GM12873 (cell line): ENCODE data around the gene PLCB4.

Experiments used
- TF ChIP-seq, protein P1 (sequence below): IDR thresholded peaks from 2 replicates; pipeline ENCODE4 v1.5.1; 2012; ENCODE audit warnings: low read depth, mild to moderate bottlenecking, moderate library complexity, low read length, control low read depth; ENCODE audit not compliant: insufficient read depth; ENCODE audit errors: missing control alignments

PLCB4 gene

GRCh38 chr20:9374480-9374879, 305.6 kb downstream of the PLCB4 start:
- TF ChIP-seq, protein P1, sequence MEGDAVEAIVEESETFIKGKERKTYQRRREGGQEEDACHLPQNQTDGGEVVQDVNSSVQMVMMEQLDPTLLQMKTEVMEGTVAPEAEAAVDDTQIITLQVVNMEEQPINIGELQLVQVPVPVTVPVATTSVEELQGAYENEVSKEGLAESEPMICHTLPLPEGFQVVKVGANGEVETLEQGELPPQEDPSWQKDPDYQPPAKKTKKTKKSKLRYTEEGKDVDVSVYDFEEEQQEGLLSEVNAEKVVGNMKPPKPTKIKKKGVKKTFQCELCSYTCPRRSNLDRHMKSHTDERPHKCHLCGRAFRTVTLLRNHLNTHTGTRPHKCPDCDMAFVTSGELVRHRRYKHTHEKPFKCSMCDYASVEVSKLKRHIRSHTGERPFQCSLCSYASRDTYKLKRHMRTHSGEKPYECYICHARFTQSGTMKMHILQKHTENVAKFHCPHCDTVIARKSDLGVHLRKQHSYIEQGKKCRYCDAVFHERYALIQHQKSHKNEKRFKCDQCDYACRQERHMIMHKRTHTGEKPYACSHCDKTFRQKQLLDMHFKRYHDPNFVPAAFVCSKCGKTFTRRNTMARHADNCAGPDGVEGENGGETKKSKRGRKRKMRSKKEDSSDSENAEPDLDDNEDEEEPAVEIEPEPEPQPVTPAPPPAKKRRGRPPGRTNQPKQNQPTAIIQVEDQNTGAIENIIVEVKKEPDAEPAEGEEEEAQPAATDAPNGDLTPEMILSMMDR = no peak

GRCh38 chr20:9375221-9375681, 306.4 kb downstream of the PLCB4 start:
- TF ChIP-seq, protein P1 = no peak

DNA sequence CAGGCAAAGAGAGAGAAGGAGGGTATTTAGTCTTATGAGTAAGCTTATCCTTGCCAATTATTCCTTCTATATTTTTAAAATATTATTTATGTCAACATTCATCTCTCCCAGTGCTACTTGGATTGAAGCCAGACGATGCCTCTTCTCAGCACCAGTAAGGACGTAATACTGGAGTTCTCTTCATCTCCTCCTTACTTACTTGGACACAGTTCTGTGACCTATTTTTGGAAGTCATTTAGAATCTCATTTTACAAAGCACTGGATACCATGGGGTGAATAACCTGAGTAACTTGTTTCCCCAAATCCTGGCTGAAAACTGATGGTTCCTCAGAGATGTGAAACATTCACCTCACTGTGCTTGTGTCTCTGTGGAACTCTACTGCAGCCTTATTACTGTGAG, 308.1 kb downstream of the PLCB4 start:
- TF ChIP-seq, protein P1 = no peak

- TF ChIP-seq, protein P1 = no peak
These were observed 319.4 kb downstream of the PLCB4 start for GRCh38 chr20:9388160-9388812.

DNA sequence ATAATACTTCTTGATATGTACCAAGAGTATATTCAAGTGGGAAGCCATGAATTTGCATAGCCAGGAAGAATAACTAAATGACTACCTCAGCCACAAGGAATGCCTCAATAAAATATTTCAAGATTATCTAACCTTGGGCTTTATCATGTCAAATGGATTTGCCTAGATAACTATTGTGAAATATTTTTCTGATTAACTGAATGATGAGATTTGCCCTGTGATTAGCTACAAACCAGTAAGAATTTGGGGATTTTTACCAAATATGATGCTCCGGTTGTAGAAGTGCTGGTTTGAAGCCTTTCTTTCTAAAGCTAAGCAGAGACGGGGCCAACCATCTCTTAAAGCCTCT, 319.9 kb downstream of the PLCB4 start:
- TF ChIP-seq, protein P1 = no peak

- TF ChIP-seq, protein P1 = no peak
These were observed 320.5 kb downstream of the PLCB4 start for GRCh38 chr20:9389346-9389745.

- TF ChIP-seq, protein P1 = no peak
These were observed 321.6 kb downstream of the PLCB4 start for GRCh38 chr20:9390441-9390840.
